Measurements from ENCODE around the gene WNT8B. TPM values are rescaled to one million over a fixed set of nuclear protein-coding genes. Genes with fewer than 3 reads are reported as not detected.

Gene WNT8B
- total RNA-seq, 4 donors from 2014 or later = not detected

- TF ChIP-seq CTCF (IDR thresholded peaks at IDR 0.05) = no peak
- TF ChIP-seq EP300 (IDR thresholded peaks at IDR 0.05) = no peak
- TF ChIP-seq POLR2A (IDR thresholded peaks at IDR 0.05) = no peak
- H3K4me1 ChIP-seq = peaks cover 0 to 26% (median 19%) of the 10 kb centered on the region in 4 donors
- H3K27me3 ChIP-seq = peaks cover 0 to 10% of the 10 kb centered on the region in 2 donors
- H3K4me3 ChIP-seq = no peak overlapping the region
- H3K9me3 ChIP-seq = no peaks in the 10 kb centered on the region
- DNase-seq (ENCODE audit: low spot score in 2 of 2) = no peak
- 91 to 98% methylated on average over 9 of the region's 9 CpGs for whole genome bisulfite sequencing, 2 donors
- peaks cover 0 to 59% (median 6%) of the 10 kb centered on the region in 3 donors for H3K36me3 ChIP-seq
- no peak overlapping the region for H3K27ac ChIP-seq
Observed at GRCh38 chr10:100522945-100523344, 60.1 kb downstream of the WNT8B start.

GRCh38 chr10:100524206-100524605 lies 61.4 kb downstream of the WNT8B start:
- WGBS, 2 donors = 76 to 82% methylated on average over 6 of the region's 6 CpGs
- Histone ChIP-seq H3K4me1 (peaks cover 0 to 30% (median 21%) of the 10 kb centered on the region in 4 donors), H3K36me3 (peaks cover 0 to 59% (median 6%) of the 10 kb centered on the region in 3 donors), H3K4me3 (no peak overlapping the region), H3K9me3 (no peaks in the 10 kb centered on the region), H3K27ac (no peak overlapping the region), H3K27me3 (peaks cover 0 to 5% of the 10 kb centered on the region in 2 donors)
- TF ChIP-seq EP300 (IDR thresholded peaks at IDR 0.05) (no peak), POLR2A (IDR thresholded peaks at IDR 0.05) (no peak), CTCF (IDR thresholded peaks at IDR 0.05) (no peak)
- no peak for DNase-seq (ENCODE audit: low spot score in 2 of 2)

- H3K9me3 ChIP-seq = no peaks in the 10 kb centered on the region
- peaks cover 0 to 59% (median 6%) of the 10 kb centered on the region in 3 donors for H3K36me3 ChIP-seq
- no peak overlapping the region for H3K4me3 ChIP-seq
- TF ChIP-seq CTCF (IDR thresholded peaks at IDR 0.05) = no peak
- TF ChIP-seq POLR2A (IDR thresholded peaks at IDR 0.05) = no peak
- TF ChIP-seq EP300 (IDR thresholded peaks at IDR 0.05) = no peak
- DNase-seq (ENCODE audit: low spot score in 2 of 2) = no peak
- 78 to 84% methylated on average over 2 of the region's 2 CpGs for WGBS, 2 donors
- peaks cover 0 to under 1% of the 10 kb centered on the region in 2 donors for H3K27me3 ChIP-seq
- peaks cover 0 to 25% (median 16%) of the 10 kb centered on the region in 4 donors for H3K4me1 ChIP-seq
- H3K27ac ChIP-seq = no peak overlapping the region
Observed at GRCh38 chr10:100524638-100525037, 61.8 kb downstream of the WNT8B start.

- WGBS, 2 donors = 32 to 42% methylated on average over 7 of the region's 7 CpGs
- peaks cover 0 to 43% (median 6%) of the 10 kb centered on the region in 3 donors for H3K36me3 ChIP-seq
- no peaks in the 10 kb centered on the region for H3K9me3 ChIP-seq
- no peaks in the 10 kb centered on the region for H3K27me3 ChIP-seq
- DNase-seq (ENCODE audit: low spot score in 2 of 2) = no peak
- H3K27ac ChIP-seq = peak overlapping the region in 2 of 4 donors; percentile 66 to 92
- TF ChIP-seq EP300 (IDR thresholded peaks at IDR 0.05) (no peak), CTCF (IDR thresholded peaks at IDR 0.05) (no peak), POLR2A (IDR thresholded peaks at IDR 0.05) (no peak)
- H3K4me1 ChIP-seq = peaks cover 0 to 28% (median 12%) of the 10 kb centered on the region in 4 donors
- peak overlapping the region; percentile 55 to 97 (median 82) for H3K4me3 ChIP-seq
Observed at GRCh38 chr10:100528123-100528886, 65.5 kb downstream of the WNT8B start.

- no peak for TF ChIP-seq POLR2A (IDR thresholded peaks at IDR 0.05)
- TF ChIP-seq EP300 (IDR thresholded peaks at IDR 0.05) = no peak
- TF ChIP-seq CTCF (IDR thresholded peaks at IDR 0.05) = no peak
- Histone ChIP-seq H3K27me3 (no peaks in the 10 kb centered on the region), H3K36me3 (peaks cover 0 to 36% (median 6%) of the 10 kb centered on the region in 3 donors), H3K9me3 (no peaks in the 10 kb centered on the region), H3K27ac (peak overlapping the region; percentile 66 to 92 (median 86)), H3K4me3 (peak overlapping the region; percentile 55 to 97 (median 82)), H3K4me1 (peaks cover 0 to 28% (median 12%) of the 10 kb centered on the region in 4 donors)
- WGBS, 2 donors = 1% methylated on average over 18 of the region's 18 CpGs
- DNase-seq (ENCODE audit: low spot score in 2 of 2) = peak in 1 of 2 donors; percentile 9
Observed at GRCh38 chr10:100528921-100529474, 66.2 kb downstream of the WNT8B start.
